NCI-H2029 (cell line): ENCODE measurements around the gene RNF112.

ENCODE experiments used
- DNase-seq: peaks from one replicate; lab custom pipeline; 2025; lab: John Stamatoyannopoulos, UW

Gene RNF112

GRCh38 chr17:19375732-19376131, 35.3 kb upstream of the RNF112 start:
- no peak for DNase-seq

GRCh38 chr17:19376811-19377210, 34.2 kb upstream of the RNF112 start:
- DNase-seq = no peak

GRCh38 chr17:19377602-19378415, 33.2 kb upstream of the RNF112 start:
- DNase-seq = peak; percentile 88

GRCh38 chr17:19378416-19379360, 32.3 kb upstream of the RNF112 start, which contains the start of gene MAPK7:
Gene MAPK7, plus strand, starts transcription at chr17:19378498. Its CDS starts 403 bp downstream, at chr17:19378901.
- DNase-seq = no peak

GRCh38 chr17:19379361-19380065, 31.5 kb upstream of the RNF112 start:
- DNase-seq = no peak

- no peak for DNase-seq
Measured at GRCh38 chr17:19380481-19381301, 30.3 kb upstream of the RNF112 start.

- no peak for DNase-seq
Measured at GRCh38 chr17:19381361-19381740, 29.7 kb upstream of the RNF112 start.

- no peak for DNase-seq
Measured at GRCh38 chr17:19381741-19382444, 29.1 kb upstream of the RNF112 start.

GRCh38 chr17:19382531-19383444, 28.2 kb upstream of the RNF112 start:
- no peak for DNase-seq

GRCh38 chr17:19383681-19384470, 27.2 kb upstream of the RNF112 start:
- DNase-seq = no peak

GRCh38 chr17:19384723-19385391, 26.2 kb upstream of the RNF112 start:
- peak; percentile 78 for DNase-seq

- DNase-seq = no peak
Measured at GRCh38 chr17:19385521-19385983, 25.5 kb upstream of the RNF112 start.

- DNase-seq = peak; percentile 39
Measured at GRCh38 chr17:19386051-19386929, 24.7 kb upstream of the RNF112 start.

GRCh38 chr17:19386974-19387920, 23.8 kb upstream of the RNF112 start, which contains the start of gene MFAP4:
Gene MFAP4, minus strand, starts transcription at chr17:19387190. Its CDS starts 35 bp downstream, at chr17:19387155.
- DNase-seq = no peak

- no peak for DNase-seq
Measured at GRCh38 chr17:19387921-19388521, 23.0 kb upstream of the RNF112 start.
